Measurements from ENCODE around the gene UGT1A5.

DNA sequence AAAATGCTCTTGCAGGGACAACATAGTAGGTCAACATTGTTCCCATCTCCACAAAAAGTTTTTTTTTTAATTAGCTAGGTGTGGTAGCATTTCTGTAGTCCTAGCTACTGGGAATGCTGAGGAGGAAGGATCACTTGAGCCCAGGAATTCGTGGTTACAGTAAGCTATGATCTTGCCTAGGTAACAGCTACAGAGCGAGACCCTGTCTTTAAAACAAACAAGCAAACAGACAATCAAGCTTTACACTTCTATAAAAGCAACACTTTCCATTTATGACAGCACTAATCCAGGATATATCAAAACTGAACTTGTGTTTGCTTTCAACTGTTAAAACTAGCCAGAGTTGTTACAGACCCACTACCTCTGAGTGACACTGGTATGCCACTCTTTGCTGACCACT, 28.2 kb downstream of the UGT1A5 start:
- TF ChIP-seq, protein P1, sequence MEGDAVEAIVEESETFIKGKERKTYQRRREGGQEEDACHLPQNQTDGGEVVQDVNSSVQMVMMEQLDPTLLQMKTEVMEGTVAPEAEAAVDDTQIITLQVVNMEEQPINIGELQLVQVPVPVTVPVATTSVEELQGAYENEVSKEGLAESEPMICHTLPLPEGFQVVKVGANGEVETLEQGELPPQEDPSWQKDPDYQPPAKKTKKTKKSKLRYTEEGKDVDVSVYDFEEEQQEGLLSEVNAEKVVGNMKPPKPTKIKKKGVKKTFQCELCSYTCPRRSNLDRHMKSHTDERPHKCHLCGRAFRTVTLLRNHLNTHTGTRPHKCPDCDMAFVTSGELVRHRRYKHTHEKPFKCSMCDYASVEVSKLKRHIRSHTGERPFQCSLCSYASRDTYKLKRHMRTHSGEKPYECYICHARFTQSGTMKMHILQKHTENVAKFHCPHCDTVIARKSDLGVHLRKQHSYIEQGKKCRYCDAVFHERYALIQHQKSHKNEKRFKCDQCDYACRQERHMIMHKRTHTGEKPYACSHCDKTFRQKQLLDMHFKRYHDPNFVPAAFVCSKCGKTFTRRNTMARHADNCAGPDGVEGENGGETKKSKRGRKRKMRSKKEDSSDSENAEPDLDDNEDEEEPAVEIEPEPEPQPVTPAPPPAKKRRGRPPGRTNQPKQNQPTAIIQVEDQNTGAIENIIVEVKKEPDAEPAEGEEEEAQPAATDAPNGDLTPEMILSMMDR (conservative IDR thresholded peaks at IDR 0.05) = no peak
- no peak for TF ChIP-seq ZFX (IDR thresholded peaks at IDR 0.05)
